ENCODE measurements around the gene DIS3L2.

- no peak for TF ChIP-seq EZH2 (IDR thresholded peaks at IDR 0.05; ENCODE audit: insufficient read depth, poor library complexity, severe bottlenecking)
- TF ChIP-seq EZH2phosphoT487 (IDR thresholded peaks at IDR 0.05; ENCODE audit: insufficient read depth, low read depth), result no peak
Measured at GRCh38 chr2:232229911-232230310, 268.4 kb downstream of the DIS3L2 start.
